ENCODE results near the gene IL17B.

- TF ChIP-seq POLR2AphosphoS5 (IDR thresholded peaks at IDR 0.05) (no peak), POLR2A (IDR thresholded peaks at IDR 0.05) (no peak)
Observed at GRCh38 chr5:149410721-149411432, 31.8 kb upstream of the IL17B start.
